Upper lobe of left lung (tissue), 4 donors: ENCODE results near the gene EFNA2.

Experiments
- CTCF ChIP-seq, 6 experiments: fragments of 450-650 bp in 4 of 6; fragments of 200-600 bp in 2 of 6; sonication (generic) in 2 of 6; IDR thresholded peaks; one replicate each; pipeline ENCODE4 v1.5.1; 2016 to 2019; ENCODE audit warnings: antibody characterized with exemption in 6 of 6
- EP300 ChIP-seq, 4 donors: sonication (generic); formaldehyde crosslinking; IDR thresholded peaks; one replicate each; pipeline ENCODE4 v1.5.1; 2017; ENCODE audit warnings: antibody characterized with exemption in 4 of 4, control low read depth in 2 of 4

GRCh38 chr19:1327125-1327524 lies 41.5 kb downstream of the EFNA2 start:
- TF ChIP-seq EP300 (IDR thresholded peaks at IDR 0.05), result no peak
- TF ChIP-seq CTCF (IDR thresholded peaks at IDR 0.05), result no peak
